ENCODE data around the gene CSNK1G1.
"Not testable (repeated sequence)": the region's sequence is repeated elsewhere in the genome, so short reads cannot be mapped to it uniquely, and the experiment has no call there.

CSNK1G1 gene

GRCh38 chr15:64355944-64356709, at the start of gene CSNK1G1:
Gene CSNK1G1 (minus strand): TSS chr15:64356173. CDS start chr15:64300499, 55,674 bp downstream.
- peak; percentile 93 for DNase-seq (ENCODE audit: low spot score)

GRCh38 chr15:64400583-64400982, 44.6 kb upstream of the CSNK1G1 start:
- no peak for DNase-seq (ENCODE audit: low spot score)

- DNase-seq (ENCODE audit: low spot score) = no peak
Observed at GRCh38 chr15:64398575-64398974, 42.6 kb upstream of the CSNK1G1 start.

- no peak for DNase-seq (ENCODE audit: low spot score)
Observed at GRCh38 chr15:64396789-64397188, 40.8 kb upstream of the CSNK1G1 start.

GRCh38 chr15:64392471-64392870, 36.5 kb upstream of the CSNK1G1 start:
- not testable (repeated sequence) for DNase-seq (ENCODE audit: low spot score)

GRCh38 chr15:64389036-64389435, 33.1 kb upstream of the CSNK1G1 start:
- DNase-seq (ENCODE audit: low spot score) = no peak

GRCh38 chr15:64387562-64388168, 31.7 kb upstream of the CSNK1G1 start, which contains the start of gene TRIP4:
Gene TRIP4 (plus strand): TSS chr15:64387836. CDS start chr15:64387864, 28 bp downstream.
- DNase-seq (ENCODE audit: low spot score) = peak; percentile 93

- no peak for DNase-seq (ENCODE audit: low spot score)
Observed at GRCh38 chr15:64386291-64386690, 30.3 kb upstream of the CSNK1G1 start.

GRCh38 chr15:64383760-64384159, 27.8 kb upstream of the CSNK1G1 start:
- no peak for DNase-seq (ENCODE audit: low spot score)

- DNase-seq (ENCODE audit: low spot score) = peak; percentile 95
Observed at GRCh38 chr15:64381000-64381751, 25.2 kb upstream of the CSNK1G1 start, which contains the start of gene PCLAF. Gene PCLAF (minus strand): TSS chr15:64381441. CDS start chr15:64381371, 70 bp downstream.

GRCh38 chr15:64380130-64380870, 24.3 kb upstream of the CSNK1G1 start:
- peak; percentile 20 for DNase-seq (ENCODE audit: low spot score)

GRCh38 chr15:64379216-64379960, 23.4 kb upstream of the CSNK1G1 start:
- peak; percentile 54 for DNase-seq (ENCODE audit: low spot score)

- DNase-seq (ENCODE audit: low spot score) = no peak
Observed at GRCh38 chr15:64373360-64373759, 17.4 kb upstream of the CSNK1G1 start.

- not testable (repeated sequence) for DNase-seq (ENCODE audit: low spot score)
Observed at GRCh38 chr15:64371383-64371782, 15.4 kb upstream of the CSNK1G1 start.

GRCh38 chr15:64369078-64369607, 13.2 kb upstream of the CSNK1G1 start:
- DNase-seq (ENCODE audit: low spot score) = no peak

- no peak for DNase-seq (ENCODE audit: low spot score)
Observed at GRCh38 chr15:64361259-64361658, 5.3 kb upstream of the CSNK1G1 start.

GRCh38 chr15:64356710-64357040, 702 bp upstream of the CSNK1G1 start:
- DNase-seq (ENCODE audit: low spot score) = no peak

- DNase-seq (ENCODE audit: low spot score) = peak; percentile 51
Observed at GRCh38 chr15:64355348-64355943, 527 bp downstream of the CSNK1G1 start.

- no peak for DNase-seq (ENCODE audit: low spot score)
Observed at GRCh38 chr15:64354688-64355344, 1.2 kb downstream of the CSNK1G1 start.

- DNase-seq (ENCODE audit: low spot score) = no peak
Observed at GRCh38 chr15:64351265-64351664, 4.7 kb downstream of the CSNK1G1 start.
